Breast epithelium (tissue), 4 donors: ENCODE measurements around the gene RILPL2. TPM values are rescaled to one million over a fixed set of nuclear protein-coding genes. Genes with fewer than 3 reads are reported as not detected.

Experiments
- DNase-seq, 2 donors: peaks; one replicate each; pipeline ENCODE4 v3.0.0-alpha.2; 2019; ENCODE audit warnings: low spot score in 2 of 2
- H3K27ac ChIP-seq, 2 donors: fragments of 200-600 bp; sonication (generic) in 1 of 2; one replicate each; pipeline ENCODE4 v1.5.1; 2016 to 2019; ENCODE audit warnings: mild to moderate bottlenecking in 1 of 2
- H3K27me3 ChIP-seq, 2 donors: fragments of 200-600 bp; sonication (generic) in 1 of 2; one replicate each; pipeline versions ENCODE4 v1.5.1 to v1.6.0; 2017 to 2019; ENCODE audit warnings: control low read depth in 1 of 2, mild to moderate bottlenecking in 1 of 2
- H3K36me3 ChIP-seq: fragments of 200-600 bp; one replicate; pipeline ENCODE4 v1.5.1; 2019
- H3K4me1 ChIP-seq, 2 donors: fragments of 200-600 bp; sonication (generic); one replicate each; pipeline ENCODE4 v1.5.1; 2016 to 2019; ENCODE audit warnings: control low read depth in 1 of 2
- H3K4me3 ChIP-seq, 3 donors: fragments of 200-600 bp; sonication (generic); 1 replicate in 2 of 3; 2 replicates in 1 of 3; pipeline ENCODE4 v1.5.1; 2016 to 2019; ENCODE audit warnings: mild to moderate bottlenecking in 3 of 3, moderate library complexity in 2 of 3
- H3K9me3 ChIP-seq, 2 donors: fragments of 200-600 bp; sonication (generic) in 1 of 2; one replicate each; pipeline ENCODE4 v1.5.1; 2016 to 2019; ENCODE audit warnings: control low read depth in 1 of 2
- CTCF ChIP-seq, 3 donors: fragments of 450-650 bp; IDR thresholded peaks; one replicate each; pipeline ENCODE4 v1.5.1; 2016 to 2017; ENCODE audit warnings: antibody characterized with exemption in 3 of 3, mild to moderate bottlenecking in 3 of 3, moderate library complexity in 3 of 3
- POLR2A ChIP-seq: fragments of 450-650 bp; IDR thresholded peaks from one replicate; pipeline ENCODE4 v1.6.1; 2016; ENCODE audit warnings: antibody characterized with exemption, mild to moderate bottlenecking, moderate library complexity
- POLR2AphosphoS5 ChIP-seq, 3 donors: sonication (generic); formaldehyde crosslinking; IDR thresholded peaks; one replicate each; pipeline ENCODE4 v1.6.1; 2017; ENCODE audit warnings: antibody characterized with exemption in 3 of 3
- intact Hi-C: fragments of 100-400 bp; cut with DNase I; formaldehyde crosslinking; loops from one replicate; pipeline ENCODE4 v1.15.1; 2023; ENCODE audit warnings: low total_unique reads
- total RNA-seq, 3 donors: library from RNA; depleted of rRNA; stranded (reverse); fragments of >200 nt; gene quantifications; one replicate each; pipeline ENCODE4 v1.1.0, GENCODE V29; 2016

Gene RILPL2
- total RNA-seq, 3 donors from 2014 or later: 8.9 to 11.8 (median 9.1) TPM

GRCh38 chr12:123450636-123451035, 14.2 kb upstream of the RILPL2 start:
- DNase-seq: no peak
- peaks cover 0 to 3% of the 10 kb centered on the region in 2 donors for H3K4me1 ChIP-seq
- H3K36me3 ChIP-seq: no peaks in the 10 kb centered on the region
- no peaks in the 10 kb centered on the region for H3K27me3 ChIP-seq
- H3K27ac ChIP-seq: no peak overlapping the region
- no peaks in the 10 kb centered on the region for H3K9me3 ChIP-seq
- no peak overlapping the region for H3K4me3 ChIP-seq
- intact Hi-C loops: no loop called here
- no peak for TF ChIP-seq POLR2AphosphoS5 (IDR thresholded peaks at IDR 0.05)

GRCh38 chr12:123449856-123450255, 13.4 kb upstream of the RILPL2 start:
- DNase-seq: no peak
- H3K4me3 ChIP-seq: no peak overlapping the region
- no peaks in the 10 kb centered on the region for H3K9me3 ChIP-seq
- no peaks in the 10 kb centered on the region for H3K36me3 ChIP-seq
- intact Hi-C loops: no loop called here
- TF ChIP-seq POLR2A: no peak
- no peak for TF ChIP-seq POLR2AphosphoS5 (IDR thresholded peaks at IDR 0.05)
- TF ChIP-seq CTCF (IDR thresholded peaks at IDR 0.05): no peak
- peaks cover 0 to 3% of the 10 kb centered on the region in 2 donors for H3K4me1 ChIP-seq
- no peak overlapping the region for H3K27ac ChIP-seq
- no peaks in the 10 kb centered on the region for H3K27me3 ChIP-seq

- Histone ChIP-seq H3K4me1 (peaks cover 0 to 3% of the 10 kb centered on the region in 2 donors), H3K27ac (no peak overlapping the region), H3K27me3 (no peaks in the 10 kb centered on the region), H3K9me3 (no peaks in the 10 kb centered on the region), H3K4me3 (no peak overlapping the region), H3K36me3 (no peaks in the 10 kb centered on the region)
- no peak for TF ChIP-seq POLR2A
- no peak for TF ChIP-seq CTCF (IDR thresholded peaks at IDR 0.05)
- no peak for TF ChIP-seq POLR2AphosphoS5 (IDR thresholded peaks at IDR 0.05)
- no peak for DNase-seq
- intact Hi-C loops: no loop called here
Measured at GRCh38 chr12:123449249-123449733, 12.8 kb upstream of the RILPL2 start.

- H3K36me3 ChIP-seq: no peaks in the 10 kb centered on the region
- H3K4me1 ChIP-seq: peaks cover 0 to 3% of the 10 kb centered on the region in 2 donors
- H3K4me3 ChIP-seq: no peak overlapping the region
- no peak for TF ChIP-seq POLR2A
- TF ChIP-seq POLR2AphosphoS5 (IDR thresholded peaks at IDR 0.05): no peak
- no peak for TF ChIP-seq CTCF (IDR thresholded peaks at IDR 0.05)
- H3K27ac ChIP-seq: peak overlapping the region; percentile 54 to 67
- DNase-seq: no peak
- no peaks in the 10 kb centered on the region for H3K9me3 ChIP-seq
- H3K27me3 ChIP-seq: no peaks in the 10 kb centered on the region
- intact Hi-C loops: no loop called here
Measured at GRCh38 chr12:123446333-123446713, 9.8 kb upstream of the RILPL2 start.

- no peaks in the 10 kb centered on the region for H3K9me3 ChIP-seq
- peak overlapping the region in 1 of 3 donors; percentile 9 for H3K4me3 ChIP-seq
- peak overlapping the region; percentile 54 to 67 for H3K27ac ChIP-seq
- intact Hi-C loops: no loop called here
- H3K27me3 ChIP-seq: no peaks in the 10 kb centered on the region
- no peak for DNase-seq
- H3K4me1 ChIP-seq: peaks cover 0 to 3% of the 10 kb centered on the region in 2 donors
- no peak for TF ChIP-seq POLR2A
- peak in 2 of 3 donors; percentile 10 to 33 for TF ChIP-seq POLR2AphosphoS5 (IDR thresholded peaks at IDR 0.05)
- no peaks in the 10 kb centered on the region for H3K36me3 ChIP-seq
Measured at GRCh38 chr12:123445388-123446332, 9.2 kb upstream of the RILPL2 start.
